GM19468 (cell line): ENCODE data around the gene RNASEH2B.

Experiments
- ATAC-seq: cut with Tn5 transposase; IDR thresholded peaks from one replicate; pipeline ENCODE4 v1.9.1; 2021; ENCODE audit warnings: mild to moderate bottlenecking, moderate library complexity, moderate number of reproducible peaks; ENCODE audit not compliant: unreplicated experiment; ENCODE audit errors: extremely low read depth

The RNASEH2B gene

GRCh38 chr13:50909605-50910484, at the start of gene RNASEH2B:
RNASEH2B (plus strand) TSS chr13:50909791; CDS start chr13:50910077, 286 bp downstream.
- ATAC-seq, result peak; percentile 47

DNA sequence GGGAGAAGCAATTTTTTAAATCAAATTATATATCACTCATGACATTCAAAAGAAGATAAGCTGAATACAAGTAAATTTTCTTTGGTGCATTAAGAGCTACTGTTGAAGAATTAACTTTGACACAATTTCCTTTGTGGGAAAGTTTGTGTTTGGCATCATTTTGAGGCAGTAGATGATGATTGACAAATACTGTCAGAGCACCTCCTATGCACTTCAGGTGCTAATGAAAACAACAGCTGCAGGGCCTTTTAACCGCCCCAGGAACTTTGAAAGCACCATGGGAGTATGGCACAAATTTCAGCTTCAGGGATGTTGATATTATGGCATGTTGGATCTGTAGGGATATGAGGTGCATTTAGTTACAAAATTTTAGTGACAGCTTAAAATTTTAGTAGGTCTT, 45.1 kb upstream of the RNASEH2B start:
- ATAC-seq, result no peak

DNA sequence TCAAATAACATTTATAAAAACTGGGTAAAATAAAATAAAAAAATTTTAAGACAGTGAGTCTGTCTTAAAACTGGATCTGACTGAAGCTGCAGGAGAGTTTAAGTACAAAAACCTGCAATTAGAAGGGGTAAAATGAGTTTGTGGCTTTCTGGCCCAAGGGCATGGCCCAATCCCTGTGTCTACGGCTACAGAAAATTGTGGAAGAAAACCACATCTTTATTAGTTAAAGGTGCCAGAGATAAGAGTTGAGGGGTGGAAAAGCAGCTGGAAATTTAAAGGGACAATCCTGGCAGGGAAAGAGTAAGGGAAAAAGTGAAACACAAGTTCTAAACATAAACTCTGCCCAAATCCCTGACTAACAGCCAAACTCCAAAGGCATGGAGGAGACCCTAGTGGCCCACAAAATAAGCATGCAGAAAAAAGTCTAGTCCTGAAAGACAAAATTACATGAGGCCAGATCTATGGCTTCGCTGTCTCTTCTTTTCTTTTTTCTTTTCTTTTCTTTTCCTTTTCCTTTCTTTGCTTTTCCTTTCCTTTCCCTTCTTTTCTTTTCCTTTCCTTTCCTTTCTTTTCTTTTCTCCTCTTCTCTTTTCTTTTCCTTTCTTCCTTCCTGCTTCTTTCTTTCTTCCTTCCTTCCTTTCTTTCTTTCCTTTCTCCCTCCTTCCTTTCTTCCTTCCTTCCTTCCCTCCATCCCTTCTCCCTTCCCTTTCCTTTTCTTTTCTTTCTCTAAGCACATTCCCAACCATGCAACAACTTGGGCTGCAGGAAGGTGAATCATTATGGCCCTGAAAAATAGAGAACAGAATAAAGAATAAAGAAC, 42.6 kb upstream of the RNASEH2B start:
- ATAC-seq, result no peak

DNA sequence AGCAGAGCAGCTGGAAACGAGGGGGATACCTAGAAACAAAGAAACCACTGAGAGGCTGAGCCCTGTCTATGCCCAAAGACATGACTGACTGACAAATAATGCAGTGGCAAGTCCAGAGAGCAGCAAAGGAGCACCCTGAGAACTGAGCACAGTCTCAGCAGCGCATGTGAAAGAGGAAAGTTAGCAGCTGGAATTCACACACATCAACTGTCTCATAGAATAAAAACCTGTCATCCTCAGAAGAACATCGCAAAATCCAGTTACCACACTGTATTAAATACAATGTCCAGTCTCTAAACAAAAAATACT, 42.0 kb upstream of the RNASEH2B start:
- no peak for ATAC-seq

DNA sequence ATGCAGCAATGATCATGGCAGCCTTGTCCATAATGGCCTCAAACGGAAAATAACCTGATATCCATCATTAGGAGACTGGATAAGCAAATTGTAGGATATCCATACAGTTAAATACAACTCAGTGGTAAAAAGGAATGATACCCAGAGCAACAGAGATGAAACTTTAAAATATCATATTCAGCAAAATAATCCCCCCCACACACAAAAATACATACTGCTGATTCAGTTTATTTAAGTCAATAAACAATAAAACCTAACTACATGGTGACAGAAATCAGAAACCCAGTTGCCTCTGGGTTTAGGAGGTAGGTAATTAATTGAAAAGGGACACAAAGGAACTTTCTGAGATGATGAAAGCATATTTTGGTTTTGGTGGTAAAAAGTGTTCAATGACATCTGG, 38.2 kb upstream of the RNASEH2B start:
- ATAC-seq, result no peak

DNA sequence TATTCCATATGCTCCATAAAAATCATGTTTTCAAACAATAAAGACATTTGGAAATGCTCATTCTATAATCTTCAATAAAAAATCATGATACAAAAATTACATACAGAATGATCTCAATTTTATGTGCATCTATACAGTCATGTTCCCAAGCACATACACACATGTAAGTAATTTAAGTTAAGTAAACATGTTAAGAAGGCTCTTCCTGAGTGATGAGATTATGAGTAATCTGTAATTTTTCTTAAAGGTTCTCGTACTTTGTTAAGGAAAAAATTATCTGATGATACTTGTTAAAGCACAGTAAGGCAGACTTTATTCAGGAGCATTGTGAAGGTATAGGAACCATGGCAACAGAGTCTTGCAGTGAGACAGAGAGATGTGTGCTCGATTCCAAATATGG, 36.1 kb upstream of the RNASEH2B start:
- ATAC-seq, result no peak

DNA sequence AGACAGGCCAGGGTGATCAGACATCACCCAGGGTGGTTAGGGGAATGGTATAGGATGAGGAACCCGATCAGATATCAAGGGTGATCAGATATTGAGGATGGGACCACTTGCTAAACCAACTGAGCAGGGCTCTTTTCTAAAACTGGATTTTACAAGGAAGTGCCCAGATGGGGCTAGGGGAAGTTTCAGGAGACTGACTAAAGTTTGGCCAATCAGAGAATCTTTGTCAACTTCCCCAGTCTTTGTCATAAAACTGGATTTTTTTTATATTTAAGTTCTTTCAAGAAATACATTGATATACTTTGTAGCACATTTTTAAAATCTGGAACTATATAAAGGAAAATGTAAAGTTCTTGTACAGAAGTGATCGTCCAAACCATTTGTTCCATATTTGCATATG, 35.6 kb upstream of the RNASEH2B start:
- ATAC-seq, result no peak

DNA sequence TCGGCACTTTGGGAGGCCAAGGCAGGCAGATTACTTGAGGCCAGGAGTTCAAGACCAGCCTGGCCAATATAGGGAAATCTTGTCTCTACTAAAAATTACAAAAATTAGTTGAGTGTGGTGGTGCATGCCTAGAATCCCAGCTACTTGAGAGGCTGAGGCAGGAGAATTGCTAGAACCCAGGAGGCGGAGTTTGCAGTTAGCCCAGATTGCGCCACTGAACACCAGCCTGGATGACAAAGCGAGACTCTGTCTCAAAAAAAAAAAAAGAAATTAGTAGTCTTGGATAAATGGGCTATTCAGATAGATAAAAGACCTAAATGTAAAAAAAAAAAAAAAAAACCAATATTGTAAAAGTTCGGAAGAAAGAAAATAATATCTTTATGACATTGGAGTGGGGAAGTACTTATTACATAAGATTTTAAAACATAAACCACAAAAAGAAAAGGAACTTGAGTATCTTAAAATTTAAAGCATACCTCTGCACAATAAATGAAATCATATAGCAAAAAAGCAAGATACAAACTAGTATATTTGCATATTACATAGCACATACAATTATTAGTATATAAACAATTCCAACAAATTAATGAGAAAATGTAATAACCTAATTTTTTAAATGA, 26.7 kb upstream of the RNASEH2B start:
- no peak for ATAC-seq

DNA sequence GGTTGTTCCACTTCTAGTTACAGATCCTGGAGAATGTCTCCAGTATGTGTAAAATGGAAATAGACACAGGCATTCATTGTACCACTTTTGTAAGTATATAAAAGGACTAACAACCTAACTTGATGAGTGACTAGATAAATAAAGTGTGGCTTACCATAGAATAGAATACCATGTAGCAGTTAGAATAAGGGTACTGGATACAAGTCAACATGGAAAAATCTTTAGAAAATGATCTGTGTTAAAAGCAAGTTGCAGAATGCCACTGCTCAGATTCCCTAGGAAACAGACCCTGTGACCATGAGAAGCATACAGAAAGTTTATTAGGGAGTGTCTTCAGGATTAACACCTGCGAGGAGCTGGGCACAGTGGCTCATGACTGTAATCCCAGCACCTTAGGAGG, 25.9 kb upstream of the RNASEH2B start:
- no peak for ATAC-seq

DNA sequence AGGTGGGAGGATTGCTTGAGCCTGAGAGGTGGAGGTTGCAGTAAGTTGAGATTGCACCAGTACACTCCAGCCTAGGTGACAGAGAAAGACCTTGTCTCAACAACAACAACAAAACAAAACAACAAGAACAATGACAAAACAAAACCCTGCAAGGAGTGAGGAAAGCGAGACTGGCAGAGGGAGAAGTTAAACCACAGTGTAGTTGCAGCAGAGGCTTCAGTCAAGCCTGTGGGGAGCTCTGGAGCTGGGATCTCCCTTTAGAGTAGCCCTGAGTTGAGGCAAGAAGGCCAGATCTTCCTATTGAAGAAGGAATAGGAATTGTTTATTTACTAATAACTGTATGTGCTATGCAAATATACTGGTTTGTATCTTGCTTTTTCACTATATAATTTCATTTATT, 25.3 kb upstream of the RNASEH2B start:
- ATAC-seq, result no peak

DNA sequence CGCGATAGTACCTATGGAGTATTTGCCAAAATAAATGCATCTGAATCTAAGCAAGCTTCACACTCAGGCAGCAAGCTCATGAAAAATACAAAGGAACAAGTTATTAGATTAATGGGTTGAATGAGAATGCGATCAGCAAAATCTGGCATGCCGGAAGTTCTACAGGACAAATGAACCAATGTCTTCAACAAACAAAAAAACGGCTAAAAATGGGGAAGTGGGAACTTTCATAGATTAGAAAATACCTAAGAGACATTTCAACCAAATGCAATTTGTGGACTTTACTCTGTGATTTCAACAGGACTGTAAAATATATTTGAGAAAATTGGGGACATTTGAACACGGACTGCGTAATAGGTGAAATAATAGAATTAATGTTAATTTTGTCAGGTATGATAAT, 22.4 kb upstream of the RNASEH2B start:
- ATAC-seq, result no peak

GRCh38 chr13:50888362-50888761, 21.2 kb upstream of the RNASEH2B start:
- ATAC-seq, result no peak

GRCh38 chr13:50889317-50889716, 20.3 kb upstream of the RNASEH2B start:
- ATAC-seq, result no peak

- no peak for ATAC-seq
These were observed 18.4 kb upstream of the RNASEH2B start for GRCh38 chr13:50891206-50891605.

- ATAC-seq, result no peak
These were observed 17.2 kb upstream of the RNASEH2B start for GRCh38 chr13:50892210-50892944.

- no peak for ATAC-seq
These were observed 16.3 kb upstream of the RNASEH2B start for GRCh38 chr13:50893211-50893852.

DNA sequence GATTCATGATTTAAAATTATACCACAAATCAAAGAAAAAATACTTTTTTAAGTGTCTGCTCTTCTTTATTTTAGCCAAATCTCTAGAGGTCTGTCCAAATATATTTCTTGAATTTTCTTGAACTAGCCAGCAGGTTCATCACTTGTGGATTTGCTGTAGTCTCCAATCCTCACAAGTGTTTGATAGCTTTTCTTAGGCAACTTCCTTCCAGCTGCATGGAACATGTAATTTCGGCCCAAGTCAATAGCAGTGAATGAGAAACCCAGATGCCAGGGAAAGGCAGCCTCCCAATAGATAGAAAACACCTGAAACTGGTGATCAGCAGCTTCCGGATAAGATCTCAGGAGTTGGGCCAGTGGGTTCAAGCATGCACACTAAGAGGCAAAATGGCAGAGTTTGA, 15.6 kb upstream of the RNASEH2B start:
- ATAC-seq, result no peak

- no peak for ATAC-seq
These were observed 15.1 kb upstream of the RNASEH2B start for GRCh38 chr13:50894504-50894903.

GRCh38 chr13:50898338-50898737, 11.3 kb upstream of the RNASEH2B start:
- ATAC-seq, result no peak

GRCh38 chr13:50901701-50902100, 7.9 kb upstream of the RNASEH2B start:
- ATAC-seq, result no peak
